ENCODE measurements around the gene LRRC46. TPM values are rescaled to one million over a fixed set of nuclear protein-coding genes. Genes with fewer than 3 reads are reported as not detected.

LRRC46 gene
- total and polyA plus RNA-seq, 9 of the 15 experiments (the other 6 are each of a cell fraction or from before 2014, with no cell fraction given), result 0.39 to 1.4 (median 0.53) TPM; not detected in 1

GRCh38 chr17:47850692-47851573 lies 19.5 kb downstream of the LRRC46 start, which contains the start of gene SP6 (continued):
- no peak for TF ChIP-seq BRF2 (IDR thresholded peaks at IDR 0.05; ENCODE audit: borderline replicate concordance, insufficient read depth, insufficient read length)
- 0 out of 2 replicates have a peak, but pooled peaks have one; percentile 4 for TF ChIP-seq TCF3 (CRISPR knock-in tag; IDR thresholded peaks at IDR 0.05)
- no peak for TF ChIP-seq PBX2 (CRISPR knock-in tag; IDR thresholded peaks at IDR 0.05; ENCODE audit: low read depth)
- TF ChIP-seq PBX2 (tag; conservative IDR thresholded peaks at IDR 0.05; ENCODE audit: low read depth), result no peak
- TF ChIP-seq RAD51 (IDR thresholded peaks at IDR 0.05; ENCODE audit: borderline replicate concordance, low read depth), result no peak
- TF ChIP-seq KAT7 (CRISPR knock-in tag; IDR thresholded peaks at IDR 0.05; ENCODE audit: borderline replicate concordance), result peak; percentile 79; the same call in 1 of the 2 replicates
- no peak for TF ChIP-seq NEUROD1 (IDR thresholded peaks at IDR 0.05; ENCODE audit: borderline replicate concordance, low read depth, low read length, partially characterized antibody)
- TF ChIP-seq ZKSCAN1 (IDR thresholded peaks at IDR 0.05; ENCODE audit: low read depth, low read length), result no peak
- no peak for TF ChIP-seq ZNF561 (CRISPR knock-in tag; conservative IDR thresholded peaks at IDR 0.05)
- no peak for TF ChIP-seq SMAD1 (IDR thresholded peaks at IDR 0.05; ENCODE audit: low read depth, low read length, partially characterized antibody)
- no peak for TF ChIP-seq ILK (tag; IDR thresholded peaks at IDR 0.05; ENCODE audit: borderline replicate concordance, low read depth)
- no peak for TF ChIP-seq ZNF121 (CRISPR knock-in tag; conservative IDR thresholded peaks at IDR 0.05)
- TF ChIP-seq CTBP1 (IDR thresholded peaks at IDR 0.05; ENCODE audit: borderline replicate concordance), result peak; percentile 95
- TF ChIP-seq MCM2 (IDR thresholded peaks at IDR 0.05; ENCODE audit: low read depth), result no peak
- TF ChIP-seq NRF1 (conservative IDR thresholded peaks at IDR 0.05 in 1 of 2, IDR thresholded peaks at IDR 0.05 in 1 of 2), result peak; percentile 50 to 64; a peak in 3 of 4 replicates
- no peak for TF ChIP-seq BCL6 (CRISPR knock-in tag; IDR thresholded peaks at IDR 0.05)
- TF ChIP-seq ZNF609 (CRISPR knock-in tag; IDR thresholded peaks at IDR 0.05; ENCODE audit: borderline replicate concordance), result no peak
